ENCODE measurements around the gene CALCOCO1. TPM values are rescaled to one million over a fixed set of nuclear protein-coding genes. Genes with fewer than 3 reads are reported as not detected.

Gene CALCOCO1
- polyA plus RNA-seq, 1 donor from 2014 or later: 169 TPM

DNA sequence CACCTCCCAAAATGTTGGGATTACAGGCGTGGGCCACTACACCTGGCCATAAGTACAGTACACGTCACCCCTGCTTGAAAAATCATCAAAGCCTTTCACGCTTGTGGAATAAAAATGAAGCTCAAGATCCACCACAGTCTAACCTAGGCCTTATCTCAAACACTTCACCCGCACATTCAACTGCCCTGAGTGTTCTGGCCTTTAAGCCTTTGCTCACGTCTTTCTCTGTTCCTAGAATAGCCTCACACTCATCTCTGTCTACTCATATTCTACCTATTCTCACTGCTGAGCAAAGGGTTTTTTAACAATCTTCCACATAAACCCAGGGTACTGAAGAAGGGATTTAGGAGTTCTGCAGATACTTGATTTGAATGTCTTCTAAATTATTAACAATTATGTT, 9.9 kb downstream of the CALCOCO1 start:
- no peak overlapping the region for H3K9ac ChIP-seq (ENCODE audit: low read length)
- no peaks in the 10 kb centered on the region for H3K27me3 ChIP-seq (ENCODE audit: insufficient read depth, low read depth, low read length)
- H4K20me1 ChIP-seq (ENCODE audit: insufficient read depth): no peaks in the 10 kb centered on the region
- H3K4me3 ChIP-seq (ENCODE audit: low read length): no peak overlapping the region
- H3K9me3 ChIP-seq (ENCODE audit: low read length): no peaks in the 10 kb centered on the region
- TF ChIP-seq SMC3 (conservative IDR thresholded peaks at IDR 0.05; ENCODE audit: poor library complexity): no peak
- no peak for TF ChIP-seq MXI1 (conservative IDR thresholded peaks at IDR 0.05; ENCODE audit: poor library complexity, severe bottlenecking)
- no peak for TF ChIP-seq EZH2 (IDR thresholded peaks at IDR 0.05; ENCODE audit: borderline replicate concordance, insufficient read depth, low read length, poor library complexity, severe bottlenecking)
- TF ChIP-seq, protein P1, sequence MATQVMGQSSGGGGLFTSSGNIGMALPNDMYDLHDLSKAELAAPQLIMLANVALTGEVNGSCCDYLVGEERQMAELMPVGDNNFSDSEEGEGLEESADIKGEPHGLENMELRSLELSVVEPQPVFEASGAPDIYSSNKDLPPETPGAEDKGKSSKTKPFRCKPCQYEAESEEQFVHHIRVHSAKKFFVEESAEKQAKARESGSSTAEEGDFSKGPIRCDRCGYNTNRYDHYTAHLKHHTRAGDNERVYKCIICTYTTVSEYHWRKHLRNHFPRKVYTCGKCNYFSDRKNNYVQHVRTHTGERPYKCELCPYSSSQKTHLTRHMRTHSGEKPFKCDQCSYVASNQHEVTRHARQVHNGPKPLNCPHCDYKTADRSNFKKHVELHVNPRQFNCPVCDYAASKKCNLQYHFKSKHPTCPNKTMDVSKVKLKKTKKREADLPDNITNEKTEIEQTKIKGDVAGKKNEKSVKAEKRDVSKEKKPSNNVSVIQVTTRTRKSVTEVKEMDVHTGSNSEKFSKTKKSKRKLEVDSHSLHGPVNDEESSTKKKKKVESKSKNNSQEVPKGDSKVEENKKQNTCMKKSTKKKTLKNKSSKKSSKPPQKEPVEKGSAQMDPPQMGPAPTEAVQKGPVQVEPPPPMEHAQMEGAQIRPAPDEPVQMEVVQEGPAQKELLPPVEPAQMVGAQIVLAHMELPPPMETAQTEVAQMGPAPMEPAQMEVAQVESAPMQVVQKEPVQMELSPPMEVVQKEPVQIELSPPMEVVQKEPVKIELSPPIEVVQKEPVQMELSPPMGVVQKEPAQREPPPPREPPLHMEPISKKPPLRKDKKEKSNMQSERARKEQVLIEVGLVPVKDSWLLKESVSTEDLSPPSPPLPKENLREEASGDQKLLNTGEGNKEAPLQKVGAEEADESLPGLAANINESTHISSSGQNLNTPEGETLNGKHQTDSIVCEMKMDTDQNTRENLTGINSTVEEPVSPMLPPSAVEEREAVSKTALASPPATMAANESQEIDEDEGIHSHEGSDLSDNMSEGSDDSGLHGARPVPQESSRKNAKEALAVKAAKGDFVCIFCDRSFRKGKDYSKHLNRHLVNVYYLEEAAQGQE (IDR thresholded peaks at IDR 0.05; ENCODE audit: borderline replicate concordance): no peak
- TF ChIP-seq EP300 (conservative IDR thresholded peaks at IDR 0.05; ENCODE audit: poor library complexity, severe bottlenecking): no peak
- no peaks in the 10 kb centered on the region for H3K9me2 ChIP-seq (ENCODE audit: insufficient read depth, low read length)
- peaks cover 7% of the 10 kb centered on the region for H3F3A ChIP-seq (ENCODE audit: insufficient read depth, low read length, poor library complexity, severe bottlenecking)
- H2AFZ ChIP-seq (ENCODE audit: low read depth, low read length): no peak overlapping the region
- peaks cover 15% of the 10 kb centered on the region for H3K36me3 ChIP-seq (ENCODE audit: insufficient read depth, low read length)
- no peak overlapping the region for H3K27ac ChIP-seq (ENCODE audit: low read length)
- H3K79me2 ChIP-seq (replicated peaks; ENCODE audit: insufficient read depth, low read length): no peaks in the 10 kb centered on the region
- H3K4me2 ChIP-seq (ENCODE audit: low read length): no peak overlapping the region

DNA sequence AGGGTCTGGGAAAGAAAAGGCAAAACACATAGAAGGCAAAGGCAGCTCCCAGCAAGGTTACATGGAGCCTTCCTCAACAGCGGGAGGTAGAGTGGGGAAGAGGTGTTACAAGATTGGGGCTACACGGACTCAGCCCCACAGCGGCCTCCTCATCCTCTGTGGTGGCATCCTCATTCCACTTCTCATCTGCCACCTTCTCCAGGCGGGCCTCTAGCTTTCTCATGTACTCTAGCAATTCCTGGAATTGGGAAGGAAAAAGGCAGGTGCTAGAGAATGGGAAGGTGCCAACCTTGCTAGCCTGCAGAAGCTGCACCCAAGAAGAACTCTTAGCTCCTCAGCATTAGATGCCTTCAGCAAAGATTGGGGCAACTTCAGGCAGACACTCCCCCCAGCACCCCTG, 13.2 kb downstream of the CALCOCO1 start:
- no peaks in the 10 kb centered on the region for H3K9me3 ChIP-seq (ENCODE audit: low read length)
- H3K9ac ChIP-seq (ENCODE audit: low read length): no peak overlapping the region
- no peaks in the 10 kb centered on the region for H3K79me2 ChIP-seq (replicated peaks; ENCODE audit: insufficient read depth, low read length)
- H3K27ac ChIP-seq (ENCODE audit: low read length): peak overlapping the region; percentile 96
- no peak overlapping the region for H2AFZ ChIP-seq (ENCODE audit: low read depth, low read length)
- no peak overlapping the region for H3K4me3 ChIP-seq (ENCODE audit: low read length)
- peaks cover 15% of the 10 kb centered on the region for H3K36me3 ChIP-seq (ENCODE audit: insufficient read depth, low read length)
- no peak for TF ChIP-seq RAD21 (conservative IDR thresholded peaks at IDR 0.05)
- TF ChIP-seq TAF1 (IDR thresholded peaks at IDR 0.05; ENCODE audit: low read depth): no peak
- TF ChIP-seq, protein P1 (IDR thresholded peaks at IDR 0.05; ENCODE audit: borderline replicate concordance): no peak
- no peak for TF ChIP-seq EZH2 (IDR thresholded peaks at IDR 0.05; ENCODE audit: borderline replicate concordance, insufficient read depth, low read length, poor library complexity, severe bottlenecking)
- no peak for TF ChIP-seq MXI1 (conservative IDR thresholded peaks at IDR 0.05; ENCODE audit: poor library complexity, severe bottlenecking)
- peaks cover 16% of the 10 kb centered on the region for H3F3A ChIP-seq (ENCODE audit: insufficient read depth, low read length, poor library complexity, severe bottlenecking)
- no peaks in the 10 kb centered on the region for H3K27me3 ChIP-seq (ENCODE audit: insufficient read depth, low read depth, low read length)
- H3K4me2 ChIP-seq (ENCODE audit: low read length): no peak overlapping the region
- H3K9me2 ChIP-seq (ENCODE audit: insufficient read depth, low read length): no peaks in the 10 kb centered on the region
- H4K20me1 ChIP-seq (ENCODE audit: insufficient read depth): no peaks in the 10 kb centered on the region

Measured in neural cell (in vitro differentiated cells).